Lung microvascular endothelial cell (primary cell): ENCODE results near the gene IL36B. TPM values are rescaled to one million over a fixed set of nuclear protein-coding genes. Genes with fewer than 3 reads are reported as not detected.

Experiments used
- DNase-seq, 2 donors: peaks; one replicate each; pipeline versions ENCODE4 v3.0.0 to v3.0.0-alpha.2; 2010; ENCODE audit warnings: low read depth in 2 of 2
- total RNA-seq: library from RNA; depleted of rRNA; stranded (reverse); fragments of >200 nt; gene quantifications from 2 replicates; pipeline ENCODE4 v1.2.1, GENCODE V29; 2014

IL36B gene
- total RNA-seq, 1 donor from 2014 or later = not detected

- no peak for DNase-seq
These were observed 24.4 kb upstream of the IL36B start for GRCh38 chr2:113076954-113077669.

GRCh38 chr2:113075600-113075999 is 22.9 kb upstream of the IL36B start:
- no peak for DNase-seq

- no peak for DNase-seq
These were observed 22.4 kb upstream of the IL36B start for GRCh38 chr2:113075030-113075429.

GRCh38 chr2:113073325-113073834 is 20.7 kb upstream of the IL36B start:
- no peak for DNase-seq

- no peak for DNase-seq
These were observed 19.9 kb upstream of the IL36B start for GRCh38 chr2:113072584-113072983.

- DNase-seq = no peak
These were observed 17.9 kb upstream of the IL36B start for GRCh38 chr2:113070606-113070975.

- no peak for DNase-seq
These were observed 17.3 kb upstream of the IL36B start for GRCh38 chr2:113069676-113070605.

- DNase-seq = no peak
These were observed 16.2 kb upstream of the IL36B start for GRCh38 chr2:113068706-113069485.

- no peak for DNase-seq
These were observed 15.6 kb upstream of the IL36B start for GRCh38 chr2:113068249-113068648.

- DNase-seq = no peak
These were observed 15.0 kb upstream of the IL36B start, which contains the start of gene IL1F10 for GRCh38 chr2:113067681-113068080. IL1F10 (plus strand) TSS chr2:113067970; CDS start chr2:113072739, 4,769 bp downstream.

- DNase-seq = no peak
These were observed 12.2 kb upstream of the IL36B start for GRCh38 chr2:113064898-113065297.

- no peak for DNase-seq
These were observed 11.6 kb upstream of the IL36B start for GRCh38 chr2:113064281-113064680.

GRCh38 chr2:113061896-113062770 is 9.5 kb upstream of the IL36B start:
- DNase-seq = no peak

- DNase-seq = no peak
These were observed 8.6 kb upstream of the IL36B start for GRCh38 chr2:113061241-113061640.

- no peak for DNase-seq
These were observed 8.1 kb upstream of the IL36B start for GRCh38 chr2:113060796-113061195.

- no peak for DNase-seq
These were observed 7.7 kb upstream of the IL36B start for GRCh38 chr2:113060396-113060795.

- DNase-seq = no peak
These were observed 6.6 kb upstream of the IL36B start, which contains the start of gene IL36RN for GRCh38 chr2:113058998-113059960. IL36RN (plus strand) TSS chr2:113059198; CDS start chr2:113059439, 241 bp downstream.

- DNase-seq = no peak
These were observed 5.8 kb upstream of the IL36B start for GRCh38 chr2:113058411-113058994.

GRCh38 chr2:113057117-113057516 is 4.5 kb upstream of the IL36B start:
- DNase-seq = no peak
